Chondrocyte (in vitro differentiated cells): Measurements from ENCODE around the gene MAB21L1. TPM values are rescaled to one million over a fixed set of nuclear protein-coding genes. Genes with fewer than 3 reads are reported as not detected.

Source experiments
- DNase-seq: peaks from one replicate; pipeline ENCODE4 v3.0.0; 2021; ENCODE audit warnings: mixed read lengths, low spot score
- H3K27ac Mint-ChIP-seq: one replicate; pipeline ENCODE4 v1.8.0; 2021; ENCODE audit warnings: mild to moderate bottlenecking, moderate library complexity, mixed read lengths; ENCODE audit not compliant: unreplicated experiment
- H3K27me3 Mint-ChIP-seq: 2 replicates; pipeline ENCODE4 v1.8.0; 2021; ENCODE audit warnings: low read depth, mixed read lengths
- H3K36me3 Mint-ChIP-seq: 2 replicates; pipeline ENCODE4 v1.8.0; 2021; ENCODE audit warnings: low read depth, mixed read lengths
- H3K4me1 Mint-ChIP-seq: 2 replicates; pipeline ENCODE4 v1.8.0; 2021; ENCODE audit warnings: low read depth, mild to moderate bottlenecking, mixed read lengths
- H3K4me3 Mint-ChIP-seq: one replicate; pipeline ENCODE4 v1.8.0; 2021; ENCODE audit warnings: mild to moderate bottlenecking, moderate library complexity, mixed read lengths; ENCODE audit not compliant: unreplicated experiment
- H3K9me3 Mint-ChIP-seq: 2 replicates; pipeline ENCODE4 v1.8.0; 2021; ENCODE audit warnings: low read depth, mixed read lengths
- long read RNA-seq: library from polyadenylated mRNA; stranded (forward); transcript quantifications from one replicate; pipeline ENCODE4 v2.0.0, GENCODE V29; 2021
- total RNA-seq: library from RNA; stranded (reverse); gene quantifications from 3 replicates; pipeline ENCODE4 v1.2.1, GENCODE V29; 2021
- TF ChIP-seq, protein P1 (sequence below): fragments of 200-600 bp; sonication (generic); IDR thresholded peaks from 2 replicates; pipeline ENCODE4 v1.5.0; 2021; ENCODE audit warnings: antibody characterized with exemption, mild to moderate bottlenecking, moderate library complexity

The MAB21L1 gene
- total RNA-seq, result 0.07 to 7.9 TPM in 2 of 3 replicates, not detected in the other
- long read RNA-seq, result 0 reads

DNA sequence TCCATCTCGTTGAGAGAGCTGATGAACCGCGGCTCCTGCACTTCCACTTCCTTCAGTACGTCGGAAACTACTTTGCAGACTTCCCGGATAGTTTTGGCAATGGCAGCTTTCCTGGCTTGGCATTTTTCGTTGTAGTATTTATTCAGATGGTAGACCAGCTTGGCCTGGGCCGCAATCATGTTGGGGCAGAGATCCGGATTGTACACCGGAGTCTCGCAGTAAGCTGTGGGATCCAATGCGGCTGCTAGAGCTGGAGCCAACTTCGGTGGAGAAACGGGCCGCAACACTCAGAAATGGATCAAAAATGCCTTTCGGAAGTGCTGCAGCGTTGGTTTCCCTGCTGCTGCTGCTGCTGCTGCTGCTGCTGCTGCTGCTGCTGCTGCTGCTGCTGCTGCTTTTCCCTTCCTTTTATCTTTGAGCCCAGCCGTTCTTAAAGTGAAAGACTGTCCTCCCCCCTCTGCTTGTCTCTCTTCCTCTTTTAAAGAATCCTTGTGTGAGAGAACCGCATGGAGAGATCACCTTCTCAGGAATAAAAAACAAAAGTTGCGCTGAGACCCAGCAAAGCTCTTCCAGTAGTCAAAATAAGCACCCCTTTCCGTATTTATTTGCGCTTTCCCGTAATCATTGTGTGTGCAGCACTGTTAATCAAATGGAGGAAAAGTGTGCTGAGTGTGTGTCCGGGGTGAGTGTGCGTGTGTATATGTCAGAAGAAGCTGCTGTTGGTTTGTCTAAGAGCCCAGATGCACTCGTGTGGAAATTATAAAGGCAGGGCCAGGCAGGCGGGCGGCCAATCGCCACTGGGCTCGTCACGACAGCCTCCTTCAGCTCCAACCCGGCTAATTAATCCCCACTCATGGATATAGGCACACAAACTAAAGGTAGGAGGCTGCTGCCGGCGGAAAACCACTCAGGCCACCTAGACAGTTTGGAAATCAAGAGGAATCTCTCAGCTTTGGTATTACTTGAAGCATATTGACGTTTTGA lies at the start of gene MAB21L1:
Gene MAB21L1, minus strand, starts transcription at position 730 of the 984 bp plus-strand sequence. Its CDS starts 551 bp downstream, at position 179.
- Mint-ChIP-seq H3K27me3 (peaks cover 73% of the 10 kb centered on the region), H3K27ac (no peak within 1 kb of the TSS), H3K9me3 (no peaks in the 10 kb centered on the region), H3K4me1 (peaks cover 36% of the 10 kb centered on the region), H3K36me3 (peaks cover 5% of the 10 kb centered on the region), H3K4me3 (peak within 1 kb of the TSS; percentile 74)
- TF ChIP-seq, protein P1, sequence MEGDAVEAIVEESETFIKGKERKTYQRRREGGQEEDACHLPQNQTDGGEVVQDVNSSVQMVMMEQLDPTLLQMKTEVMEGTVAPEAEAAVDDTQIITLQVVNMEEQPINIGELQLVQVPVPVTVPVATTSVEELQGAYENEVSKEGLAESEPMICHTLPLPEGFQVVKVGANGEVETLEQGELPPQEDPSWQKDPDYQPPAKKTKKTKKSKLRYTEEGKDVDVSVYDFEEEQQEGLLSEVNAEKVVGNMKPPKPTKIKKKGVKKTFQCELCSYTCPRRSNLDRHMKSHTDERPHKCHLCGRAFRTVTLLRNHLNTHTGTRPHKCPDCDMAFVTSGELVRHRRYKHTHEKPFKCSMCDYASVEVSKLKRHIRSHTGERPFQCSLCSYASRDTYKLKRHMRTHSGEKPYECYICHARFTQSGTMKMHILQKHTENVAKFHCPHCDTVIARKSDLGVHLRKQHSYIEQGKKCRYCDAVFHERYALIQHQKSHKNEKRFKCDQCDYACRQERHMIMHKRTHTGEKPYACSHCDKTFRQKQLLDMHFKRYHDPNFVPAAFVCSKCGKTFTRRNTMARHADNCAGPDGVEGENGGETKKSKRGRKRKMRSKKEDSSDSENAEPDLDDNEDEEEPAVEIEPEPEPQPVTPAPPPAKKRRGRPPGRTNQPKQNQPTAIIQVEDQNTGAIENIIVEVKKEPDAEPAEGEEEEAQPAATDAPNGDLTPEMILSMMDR, result no peak
- DNase-seq, result no peak

DNA sequence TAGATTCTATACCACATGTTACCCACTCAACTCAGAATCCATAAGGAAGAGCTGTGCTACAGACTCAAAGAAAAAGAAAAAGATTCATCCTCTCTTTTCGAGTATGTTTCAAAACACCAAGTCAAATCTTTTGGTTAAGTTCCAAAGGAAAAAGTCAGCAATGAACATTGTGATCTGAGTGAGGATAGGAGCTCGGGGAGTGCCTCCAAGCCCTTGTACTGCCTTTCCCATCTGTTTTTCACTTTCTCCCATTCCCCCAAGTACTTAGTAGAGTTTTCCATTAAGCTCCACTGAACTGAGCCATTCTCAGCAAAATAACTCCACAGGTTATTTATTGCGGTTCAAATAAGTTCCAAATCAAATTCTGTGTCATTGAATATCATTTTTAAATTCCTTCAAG lies 47.7 kb upstream of the MAB21L1 start:
- DNase-seq, result no peak
- Mint-ChIP-seq H3K27ac (no peak overlapping the region), H3K4me3 (no peak overlapping the region), H3K9me3 (no peaks in the 10 kb centered on the region), H3K36me3 (peaks cover 3% of the 10 kb centered on the region), H3K27me3 (no peaks in the 10 kb centered on the region), H3K4me1 (no peaks in the 10 kb centered on the region)
- TF ChIP-seq, protein P1, result no peak

DNA sequence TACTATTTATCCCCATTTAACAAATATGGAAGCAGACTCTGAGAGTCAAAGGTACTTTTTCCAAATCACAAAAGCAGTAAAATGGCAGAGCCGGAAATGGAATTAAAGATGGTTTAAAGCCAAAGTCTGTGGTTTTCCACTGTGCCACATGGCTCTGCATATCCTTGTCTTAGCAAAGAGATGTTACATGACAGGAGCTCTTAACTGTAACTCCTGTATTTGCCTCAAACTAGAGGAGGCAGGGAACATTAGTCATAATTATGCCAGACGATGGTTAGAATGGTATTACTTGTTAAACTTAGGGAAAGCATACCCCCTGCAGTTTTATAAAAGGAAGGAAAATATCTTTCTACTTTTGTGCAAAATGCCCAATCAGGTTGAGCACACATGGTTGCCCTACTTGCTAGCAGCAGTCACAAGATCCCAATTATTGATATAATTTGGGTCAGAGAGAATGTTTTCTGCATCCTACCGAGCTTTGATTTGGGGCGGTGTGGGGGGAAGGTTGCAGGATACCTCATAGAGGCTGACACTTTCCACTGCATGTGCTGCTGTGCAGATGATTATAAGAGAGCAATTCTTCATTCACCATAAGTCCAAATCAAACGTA lies 42.0 kb upstream of the MAB21L1 start:
- Mint-ChIP-seq H3K27me3 (no peaks in the 10 kb centered on the region), H3K4me3 (no peak overlapping the region), H3K4me1 (no peaks in the 10 kb centered on the region), H3K36me3 (peaks cover 3% of the 10 kb centered on the region), H3K27ac (no peak overlapping the region), H3K9me3 (no peaks in the 10 kb centered on the region)
- DNase-seq, result no peak
- TF ChIP-seq, protein P1, result no peak

DNA sequence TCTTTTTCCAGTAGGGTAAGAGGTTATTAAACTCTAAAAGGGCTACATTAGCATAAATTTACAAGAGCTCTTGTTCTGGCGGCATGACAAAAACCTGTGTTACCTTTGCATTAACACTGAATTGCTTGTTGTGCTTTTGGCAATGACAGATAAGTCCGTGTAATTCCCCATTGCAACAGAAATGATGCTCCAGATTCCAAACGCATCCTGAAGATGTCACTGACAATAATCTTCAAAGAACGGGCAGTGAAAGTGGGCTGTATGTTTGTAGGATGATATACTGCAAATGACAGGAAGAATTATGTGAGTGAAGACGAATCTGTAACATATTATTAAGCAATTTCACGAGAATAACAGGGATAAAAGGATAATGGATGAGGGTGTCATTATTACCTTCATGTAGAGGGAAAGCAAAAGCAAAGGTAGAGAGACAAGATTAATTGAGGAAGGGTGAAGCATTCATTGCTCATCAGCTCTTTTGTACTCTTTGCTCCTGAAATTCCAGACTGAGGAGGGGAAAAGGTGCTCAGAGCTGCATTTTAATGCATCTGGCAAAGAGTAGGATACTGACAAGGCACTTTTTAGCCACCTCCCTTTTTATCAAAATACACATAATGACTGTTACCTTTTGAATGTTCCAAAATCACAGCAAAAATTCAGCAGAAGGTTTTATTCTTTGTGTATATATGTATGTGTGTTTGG lies 38.5 kb upstream of the MAB21L1 start:
- DNase-seq, result no peak
- H3K27me3 Mint-ChIP-seq, result no peaks in the 10 kb centered on the region
- H3K4me1 Mint-ChIP-seq, result peaks cover 5% of the 10 kb centered on the region
- no peak overlapping the region for H3K4me3 Mint-ChIP-seq
- H3K27ac Mint-ChIP-seq, result no peak overlapping the region
- TF ChIP-seq, protein P1, result no peak
- H3K9me3 Mint-ChIP-seq, result no peaks in the 10 kb centered on the region
- no peaks in the 10 kb centered on the region for H3K36me3 Mint-ChIP-seq

DNA sequence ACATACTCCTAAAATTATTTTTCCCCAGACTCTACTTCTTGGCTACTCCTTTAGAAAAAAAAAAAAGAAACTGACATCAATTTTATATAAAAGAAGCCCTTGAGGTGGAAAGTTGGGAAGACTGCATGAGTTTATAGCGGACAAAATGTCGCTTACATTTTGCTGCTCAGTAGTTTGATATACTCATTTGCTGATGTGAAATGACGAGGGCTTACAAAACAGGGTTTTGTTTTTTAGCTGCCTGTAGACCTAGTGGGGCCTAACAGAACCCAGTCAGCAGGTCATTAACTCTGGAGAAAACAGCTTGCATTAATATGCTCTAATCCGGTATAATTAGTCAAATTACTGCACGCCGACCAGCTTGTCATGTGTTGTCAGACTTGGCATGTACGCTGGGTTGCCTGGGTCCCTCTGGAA lies 37.6 kb upstream of the MAB21L1 start:
- no peak overlapping the region for H3K4me3 Mint-ChIP-seq
- TF ChIP-seq, protein P1, result no peak
- DNase-seq, result no peak

More for the DNA sequence above, 37.6 kb upstream of the MAB21L1 start:
- no peaks in the 10 kb centered on the region for H3K27me3 Mint-ChIP-seq
- H3K4me1 Mint-ChIP-seq, result peaks cover 5% of the 10 kb centered on the region
- no peaks in the 10 kb centered on the region for H3K36me3 Mint-ChIP-seq
- H3K27ac Mint-ChIP-seq, result no peak overlapping the region
- no peaks in the 10 kb centered on the region for H3K9me3 Mint-ChIP-seq
